B cell (primary cell): ENCODE results near the gene DIPK1B. TPM values are rescaled to one million over a fixed set of nuclear protein-coding genes. Genes with fewer than 3 reads are reported as not detected.

Source experiments
- ATAC-seq: fragments of 200-7000 bp; cut with Tn5 transposase; one replicate; pipeline ENCODE4 v1.10.0; 2021; ENCODE audit warnings: low read depth, mild to moderate bottlenecking, moderate number of reproducible peaks, moderate library complexity
- CTCF ChIA-PET: fragments of 350-600 bp; sonication (Branson Sonifier 250); formaldehyde crosslinking; loops from one replicate; lab custom pipeline; 2021; ENCODE audit warnings: antibody characterized with exemption, inconsistent platforms; lab: Charles Lee
- POLR2A ChIA-PET: fragments of 350-600 bp; sonication (Branson Sonifier 250); formaldehyde crosslinking; loops from one replicate; lab custom pipeline; 2021; ENCODE audit warnings: antibody characterized with exemption; lab: Charles Lee
- DNase-seq: peaks from one replicate; pipeline ENCODE4 v3.0.0; 2013
- H2AFZ ChIP-seq: 2 replicates; pipeline ENCODE4 v1.6.1; 2012; ENCODE audit warnings: mild to moderate bottlenecking, low read depth, low read length; ENCODE audit not compliant: insufficient read depth, poor library complexity, severe bottlenecking
- H3K27ac ChIP-seq, 2 donors: 1 replicate in 1 of 2; 2 replicates in 1 of 2; pipeline ENCODE4 v1.5.1; 2012 to 2013; ENCODE audit warnings: low read length in 2 of 2, mild to moderate bottlenecking in 2 of 2, moderate library complexity in 1 of 2
- H3K27me3 ChIP-seq, 4 experiments: fragments of 200-600 bp in 1 of 4; sonication (generic) in 1 of 4; replicated peaks in 1 of 4; 1 replicate in 2 of 4; 2 replicates in 2 of 4; pipeline versions ENCODE4 v1.6.1 to v1.7.0; 2013 to 2016; ENCODE audit warnings: low read length in 3 of 4, mild to moderate bottlenecking in 2 of 4, mixed read lengths in 1 of 4, moderate library complexity in 1 of 4; ENCODE audit not compliant: insufficient read depth in 4 of 4, control insufficient read depth in 3 of 4; ENCODE audit errors: control extremely low read depth in 1 of 4
- H3K36me3 ChIP-seq, 2 experiments: replicated peaks in 1 of 2; 1 replicate in 1 of 2; 2 replicates in 1 of 2; pipeline versions ENCODE4 v1.6.1 to v1.7.1; 2013; ENCODE audit warnings: low read length in 1 of 2; ENCODE audit not compliant: insufficient read depth in 2 of 2, control insufficient read depth in 1 of 2; ENCODE audit errors: control extremely low read depth in 1 of 2, extremely low read depth in 1 of 2
- H3K4me1 ChIP-seq, 2 donors: fragments of 200-600 bp in 1 of 2; sonication (generic) in 1 of 2; 1 replicate in 1 of 2; 2 replicates in 1 of 2; pipeline versions ENCODE4 v1.5.1 to v1.6.1; 2013 to 2017; ENCODE audit warnings: low read length in 2 of 2; ENCODE audit not compliant: control insufficient read depth in 2 of 2, insufficient read depth in 2 of 2
- H3K4me2 ChIP-seq: replicated peaks from 2 replicates; pipeline ENCODE3; 2012; ENCODE audit warnings: mild to moderate bottlenecking, low read depth, low read length; ENCODE audit not compliant: poor library complexity, severe bottlenecking
- H3K4me3 ChIP-seq, 5 experiments: fragments of 200-600 bp in 1 of 5; sonication (generic) in 1 of 5; 1 replicate in 3 of 5; 2 replicates in 2 of 5; pipeline versions ENCODE4 v1.5.1 to v1.7.0; 2011 to 2016; ENCODE audit warnings: low read length in 4 of 5, mild to moderate bottlenecking in 4 of 5, low read depth in 2 of 5, control low read depth in 1 of 5, moderate library complexity in 1 of 5; ENCODE audit not compliant: insufficient read depth in 1 of 5; ENCODE audit errors: control extremely low read depth in 1 of 5, extremely low read depth in 1 of 5
- H3K79me2 ChIP-seq: fragments of 200-600 bp; sonication (generic); one replicate; pipeline ENCODE4 v1.6.0; 2016; ENCODE audit warnings: low read length; ENCODE audit not compliant: control insufficient read depth, insufficient read depth
- H3K9ac ChIP-seq: fragments of 200-600 bp; sonication (generic); 2 replicates; pipeline ENCODE4 v1.6.1; 2017; ENCODE audit warnings: mild to moderate bottlenecking, low read length, moderate library complexity
- H3K9me3 ChIP-seq, 3 donors: one replicate each; pipeline versions ENCODE4 v1.6.1 to v1.7.1; 2013; ENCODE audit warnings: low read length in 2 of 3; ENCODE audit not compliant: control insufficient read depth in 2 of 3, insufficient read depth in 1 of 3; ENCODE audit errors: control extremely low read depth in 1 of 3
- H4K20me1 ChIP-seq: 2 replicates; pipeline ENCODE4 v1.6.0; 2012; ENCODE audit warnings: mild to moderate bottlenecking, low read length; ENCODE audit not compliant: insufficient read depth, control insufficient read depth, poor library complexity, severe bottlenecking
- H3K27ac Mint-ChIP-seq: one replicate; pipeline ENCODE4 v1.8.0; 2021; ENCODE audit warnings: mixed read lengths
- H3K27me3 Mint-ChIP-seq: one replicate; pipeline ENCODE4 v1.8.0; 2021; ENCODE audit warnings: mixed read lengths
- H3K4me1 Mint-ChIP-seq: one replicate; pipeline ENCODE4 v1.8.0; 2021; ENCODE audit warnings: mixed read lengths
- H3K4me3 Mint-ChIP-seq: one replicate; pipeline ENCODE4 v1.8.0; 2021; ENCODE audit warnings: mixed read lengths
- H3K9me3 Mint-ChIP-seq: one replicate; pipeline ENCODE4 v1.8.0; 2022; ENCODE audit warnings: mixed read lengths; ENCODE audit not compliant: insufficient read depth
- CTCF ChIP-seq: fragments of 200-600 bp; IDR thresholded peaks from one replicate; pipeline ENCODE4 v1.8.0; 2022; ENCODE audit warnings: antibody characterized with exemption, mild to moderate bottlenecking
- EZH2 ChIP-seq: IDR thresholded peaks from 2 replicates; pipeline ENCODE4 v1.6.1; 2012; ENCODE audit warnings: borderline replicate concordance, low read depth, mild to moderate bottlenecking, moderate library complexity, low read length; ENCODE audit not compliant: insufficient read depth, poor library complexity, severe bottlenecking
- WGBS: methylation state at CpG from one replicate; pipeline ENCODE4 v1.1.5; 2013; ENCODE audit warnings: missing lambda C conversion rate; ENCODE audit not compliant: insufficient coverage; 5-methylcytosine and 5-hydroxymethylcytosine counted together
- intact Hi-C: fragments of 100-400 bp; cut with micrococcal nuclease; formaldehyde crosslinking; loops from one replicate; pipeline ENCODE4 v1.10.0; 2022
- polyA plus RNA-seq: library from polyadenylated mRNA; depleted of rRNA; stranded (reverse); fragments of >200 nt; gene quantifications from 2 replicates; pipeline ENCODE4 v1.2.3, GENCODE V29; 2012
- total RNA-seq, 2 donors: library from RNA; stranded (reverse); fragments of 120-200 nt in 1 of 2; gene quantifications; 1 replicate in 1 of 2; 2 replicates in 1 of 2; pipeline versions ENCODE4 v1.2.3 to v1.2.4, GENCODE V29; 2013 to 2022

DIPK1B gene
- total and polyA plus RNA-seq, 2 donors (not counting 1 experiment from before 2014, with no cell fraction given) = 9.6 TPM

GRCh38 chr9:136720898-136721338 is 8.5 kb downstream of the DIPK1B start:
- Histone ChIP-seq H3K27me3 (no peaks in the 10 kb centered on the region), H3K27ac (no peak overlapping the region), H3K4me2 (no peak overlapping the region), H3K36me3 (peaks cover 0 to 42% of the 10 kb centered on the region in 2 experiments), H3K4me3 (no peak overlapping the region), H2AFZ (no peak overlapping the region), H3K9ac (no peak overlapping the region), H3K9me3 (no peaks in the 10 kb centered on the region), H4K20me1 (peaks cover 58% of the 10 kb centered on the region), H3K4me1 (peaks cover 14 to 32% of the 10 kb centered on the region in 2 donors), H3K79me2 (peaks cover 18% of the 10 kb centered on the region)
- Mint-ChIP-seq H3K4me1 (peaks cover 32% of the 10 kb centered on the region), H3K27me3 (peaks cover 3% of the 10 kb centered on the region), H3K4me3 (no peak overlapping the region), H3K27ac (peak overlapping the region; percentile 16), H3K9me3 (no peaks in the 10 kb centered on the region)
- ChIA-PET POLR2A (interaction anchor here (0.7 kb wide), 1 partner anchor 70 kb away, joined by 3 read pairs; no protein-coding TSS in a partner anchor), CTCF (no interaction called here)
- intact Hi-C loops = no loop called here
- TF ChIP-seq EZH2 = no peak
- no peak for TF ChIP-seq CTCF
- ATAC-seq (no peak), DNase-seq (no peak)
- WGBS = 90% methylated on average over 11 of the region's 11 CpGs

DNA sequence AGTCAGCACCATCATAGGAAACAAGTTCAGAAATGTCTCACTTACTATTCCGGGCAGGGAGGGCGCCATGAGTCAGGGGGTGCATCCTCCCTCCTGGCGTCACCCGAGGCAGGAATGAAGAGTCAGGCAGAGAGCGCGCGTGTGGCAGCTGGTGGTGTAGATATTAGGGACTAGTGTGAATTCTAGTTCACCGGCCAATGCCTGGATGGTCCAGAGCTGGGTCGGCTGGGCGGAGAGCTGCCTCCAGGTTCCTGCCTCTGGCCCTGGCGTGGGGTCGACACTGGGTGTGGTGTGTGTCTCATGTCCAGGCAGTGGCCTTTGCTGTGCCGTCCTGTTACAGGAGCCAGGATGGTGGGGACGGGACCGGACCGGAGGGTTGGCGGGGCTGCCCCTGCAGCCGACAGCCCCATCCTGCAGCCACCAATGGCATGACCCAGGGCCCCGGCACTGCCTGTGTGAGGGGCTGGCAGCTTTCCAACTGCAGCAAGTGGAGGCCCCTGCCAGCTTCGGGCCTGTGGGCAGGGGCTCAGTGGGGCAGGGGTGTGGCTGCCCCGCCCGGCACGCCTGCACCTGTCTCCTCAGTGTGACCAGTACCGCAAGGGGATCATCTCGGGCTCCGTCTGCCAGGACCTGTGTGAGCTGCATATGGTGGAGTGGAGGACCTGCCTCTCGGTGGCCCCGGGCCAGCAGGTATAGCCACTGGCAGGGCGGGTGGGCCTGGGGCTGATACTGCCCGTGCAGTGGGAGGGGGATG is 9.1 kb downstream of the DIPK1B start:
- TF ChIP-seq CTCF (no peak), EZH2 (no peak)
- DNase-seq (no peak), ATAC-seq (no peak)
- Histone ChIP-seq H3K27me3 (no peaks in the 10 kb centered on the region), H3K9ac (no peak overlapping the region), H2AFZ (no peak overlapping the region), H4K20me1 (peaks cover 64% of the 10 kb centered on the region), H3K4me3 (no peak overlapping the region), H3K9me3 (no peaks in the 10 kb centered on the region), H3K4me1 (peaks cover 20 to 38% of the 10 kb centered on the region in 2 donors), H3K4me2 (no peak overlapping the region), H3K27ac (no peak overlapping the region), H3K36me3 (peaks cover 0 to 48% of the 10 kb centered on the region in 2 experiments), H3K79me2 (peaks cover 22% of the 10 kb centered on the region)
- H3K4me3 Mint-ChIP-seq = no peak overlapping the region
- ChIA-PET POLR2A (interaction anchor here (0.7 to 1.6 kb wide), 2 partner anchors 8 to 69 kb away, joined by 3 to 4 read pairs; no protein-coding TSS in a partner anchor), CTCF (no interaction called here)
- peak overlapping the region; percentile 16 for H3K27ac Mint-ChIP-seq
- no peaks in the 10 kb centered on the region for H3K9me3 Mint-ChIP-seq
- WGBS = 83% methylated on average over 30 of the region's 30 CpGs
- intact Hi-C loops = no loop called here
- peaks cover 38% of the 10 kb centered on the region for H3K4me1 Mint-ChIP-seq
- H3K27me3 Mint-ChIP-seq = peaks cover 2% of the 10 kb centered on the region
